SK-N-DZ (cell line): ENCODE data around the gene ST6GAL1.

Experiments used
- DNase-seq: peaks from one replicate; pipeline ENCODE4 v3.0.0-alpha.2; 2015; ENCODE audit warnings: low spot score

ST6GAL1 gene

DNA sequence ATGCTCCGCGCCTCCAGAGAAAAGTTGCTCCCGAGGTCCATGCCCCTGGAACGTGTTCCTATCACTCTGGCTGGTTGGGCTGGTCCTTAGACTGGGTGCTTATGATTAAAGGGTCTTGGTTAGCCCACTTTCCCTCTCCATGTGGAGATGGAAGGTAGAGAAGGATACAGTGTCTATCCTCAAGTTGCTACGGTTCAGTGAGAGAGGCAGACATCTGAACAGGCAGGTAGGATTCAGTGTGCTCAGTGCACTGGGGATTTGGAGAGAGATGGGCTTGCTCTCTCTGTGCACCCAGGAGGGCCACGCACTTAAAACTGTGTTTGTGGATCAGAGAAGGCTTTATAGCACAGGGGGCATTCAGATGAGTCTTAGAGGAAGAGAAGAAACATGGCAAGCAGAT lies 146.0 kb downstream of the ST6GAL1 start:
- no peak for DNase-seq

DNA sequence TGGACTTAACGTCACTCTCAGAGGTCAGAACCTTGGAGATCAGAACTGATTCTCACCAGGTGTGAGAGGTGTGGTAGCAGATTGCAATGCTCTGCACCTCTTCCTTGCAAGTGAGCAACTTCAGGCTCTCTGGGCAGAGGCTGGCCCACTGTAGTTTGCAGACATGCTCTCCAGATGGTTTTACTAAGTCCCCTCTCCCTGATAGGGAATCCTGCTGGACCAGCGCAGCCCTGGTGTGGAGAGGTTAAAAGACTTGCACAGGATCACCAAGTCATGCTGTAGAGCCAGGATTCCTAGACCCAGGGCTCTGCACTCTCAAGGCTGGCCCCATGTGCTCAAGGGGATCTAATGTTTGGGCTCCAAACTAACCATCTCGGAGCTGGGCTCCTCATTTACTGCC lies 146.8 kb downstream of the ST6GAL1 start:
- no peak for DNase-seq

DNA sequence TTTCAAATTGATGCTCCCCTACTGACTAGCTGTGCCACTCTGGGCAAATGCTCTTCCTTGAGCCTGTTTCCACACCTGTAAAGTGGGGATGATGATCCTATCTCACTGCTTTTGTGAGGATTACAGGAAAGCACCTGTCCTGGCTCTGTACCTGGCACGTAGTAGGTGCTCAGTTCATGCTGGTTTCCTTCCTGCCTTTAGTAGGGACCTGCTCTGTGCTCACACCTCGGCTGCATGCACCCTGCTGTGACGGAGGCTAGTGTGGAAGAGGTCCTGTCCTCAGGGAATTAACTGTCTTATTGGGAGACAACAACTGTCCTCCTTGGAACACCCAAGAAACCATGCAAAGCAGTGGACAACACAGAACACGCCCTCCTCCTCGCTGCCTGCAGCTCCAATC lies 147.2 kb downstream of the ST6GAL1 start:
- no peak for DNase-seq

DNA sequence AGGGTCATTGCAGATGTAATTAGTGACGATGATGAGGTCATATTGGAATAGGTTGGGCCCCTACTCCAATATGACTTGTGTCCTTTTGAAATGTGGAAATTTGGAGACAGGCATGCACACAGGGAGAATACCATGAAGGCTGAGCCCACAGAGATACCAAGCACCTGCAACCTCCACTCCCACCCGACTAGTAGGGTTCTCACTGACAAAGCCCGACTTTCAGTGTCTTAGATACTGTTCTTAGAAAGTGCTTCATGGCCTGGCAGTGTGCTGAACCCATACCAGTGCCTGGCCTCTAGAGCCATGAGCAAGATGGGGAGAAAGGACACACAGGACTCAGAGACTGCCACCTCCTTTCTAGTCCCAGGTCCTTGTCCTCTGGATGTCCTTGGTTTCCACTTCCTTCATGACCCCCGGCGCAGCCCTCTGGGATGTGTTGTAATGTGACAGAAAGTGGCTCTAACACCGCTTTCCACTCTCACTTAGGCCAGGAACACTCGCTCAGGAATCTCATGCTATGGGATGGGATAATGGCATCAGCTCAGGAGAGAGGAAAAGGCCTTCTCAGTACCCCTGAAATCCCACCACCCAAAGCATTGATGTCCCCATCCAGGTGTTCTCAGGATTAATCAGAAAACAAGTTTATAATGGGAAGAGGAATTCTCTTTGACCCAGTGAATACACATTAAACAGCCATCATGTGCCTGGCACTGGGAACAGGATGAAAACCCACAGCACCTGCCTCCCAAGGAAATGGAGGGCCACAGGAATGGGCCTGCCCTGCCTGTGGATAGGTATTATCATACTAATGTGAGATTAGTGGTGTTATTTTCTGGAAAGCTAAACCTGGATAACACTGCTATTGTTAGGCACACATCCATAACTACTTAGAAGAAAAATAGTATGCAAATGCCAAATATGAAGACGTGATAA lies 149.0 kb downstream of the ST6GAL1 start:
- no peak for DNase-seq

DNA sequence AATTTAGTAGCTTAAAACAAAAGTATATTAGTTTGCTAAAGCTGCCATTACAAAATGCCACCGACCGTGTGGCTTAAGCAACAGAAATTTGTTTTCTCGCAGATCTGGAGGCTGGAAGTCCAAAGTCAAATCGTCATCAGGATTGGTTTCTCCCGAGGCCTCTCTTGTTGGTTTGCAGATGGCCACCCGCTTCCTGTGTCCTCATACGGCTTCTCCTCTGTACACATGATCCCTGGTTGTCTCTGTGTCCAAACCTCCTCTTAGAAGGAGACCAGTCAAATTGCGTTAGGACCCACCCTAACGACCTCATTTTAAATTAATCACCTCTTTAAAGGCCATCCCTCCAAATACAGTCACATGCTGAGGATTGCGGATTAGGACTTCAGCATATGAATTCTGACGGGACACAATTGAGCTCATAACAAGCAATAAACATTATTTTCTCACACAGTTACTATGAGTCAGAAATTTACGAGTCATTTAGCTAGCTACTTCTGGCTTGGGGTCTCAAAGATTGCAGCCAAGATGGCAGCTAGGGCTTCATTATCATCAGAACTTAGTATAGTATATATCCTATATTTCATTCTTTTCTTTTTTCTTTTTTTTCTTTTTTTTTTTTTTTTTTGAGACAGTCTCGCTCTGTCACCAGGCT lies 150.6 kb downstream of the ST6GAL1 start:
- DNase-seq: no peak

DNA sequence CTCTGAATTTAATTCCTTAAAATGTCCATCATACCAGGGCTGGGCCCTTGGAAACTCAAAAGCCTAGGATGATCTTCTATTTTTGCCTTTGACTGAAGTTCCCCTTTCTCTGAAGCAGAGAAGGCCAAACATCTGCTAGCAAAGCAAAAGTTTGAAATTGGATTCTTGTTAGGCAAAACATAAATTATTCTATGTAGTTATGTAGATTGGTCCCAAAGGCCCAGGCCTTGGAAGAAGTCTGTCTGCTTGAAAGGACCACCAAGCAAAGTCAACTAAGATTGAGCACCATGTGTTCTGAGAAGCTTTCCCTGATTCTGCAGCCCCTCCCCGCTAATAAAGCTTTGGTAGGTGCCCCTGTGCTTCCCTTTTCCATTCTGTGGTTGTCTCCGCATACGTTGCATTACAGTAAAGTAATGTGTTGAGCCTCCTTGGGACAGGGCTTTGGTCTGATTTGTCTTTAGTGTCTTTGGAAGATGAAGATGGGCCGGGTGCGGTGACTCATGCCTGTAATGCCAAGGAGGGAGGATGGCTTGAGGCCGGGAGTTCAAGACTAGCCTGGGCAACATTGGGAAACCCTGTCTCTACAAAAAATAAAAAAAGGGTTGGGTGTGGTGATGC lies 152.5 kb downstream of the ST6GAL1 start:
- no peak for DNase-seq

DNA sequence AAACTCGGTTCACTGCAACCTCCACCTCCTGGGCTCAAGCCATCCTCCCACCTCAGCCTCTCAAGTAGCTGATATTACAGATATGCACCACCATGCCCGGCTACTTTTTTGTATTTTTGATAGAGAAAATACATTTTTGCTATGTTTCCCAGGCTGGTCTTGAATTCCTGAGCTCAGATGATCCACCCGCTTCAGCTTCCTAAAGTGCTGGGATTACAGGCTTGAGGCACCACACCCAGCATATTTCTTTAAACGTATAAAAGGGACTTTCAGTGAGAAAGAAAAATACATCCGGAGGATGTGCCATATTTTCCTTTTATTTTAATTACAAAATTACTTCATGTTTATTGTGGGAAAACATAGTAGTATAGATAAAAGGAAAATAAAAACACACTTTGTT lies 153.8 kb downstream of the ST6GAL1 start:
- DNase-seq: no peak

DNA sequence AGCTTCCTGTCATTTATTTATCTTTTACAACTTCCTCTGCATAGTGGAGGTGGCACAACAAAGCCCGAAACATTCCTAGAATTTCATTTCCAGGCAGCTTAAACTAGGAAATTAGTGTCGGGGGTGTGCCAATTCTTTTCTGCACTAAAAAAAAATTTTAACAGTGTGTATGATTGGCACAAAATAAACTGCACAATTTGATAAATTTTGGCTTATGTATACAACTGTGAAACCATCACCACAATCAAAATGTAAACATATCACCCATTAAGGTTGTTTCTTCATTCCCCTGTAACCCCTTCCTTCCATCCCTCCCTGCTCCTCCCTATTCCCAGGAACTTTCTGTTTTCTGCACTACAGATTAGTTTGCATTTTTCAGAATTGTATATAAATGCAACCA lies 154.3 kb downstream of the ST6GAL1 start:
- DNase-seq: no peak

DNA sequence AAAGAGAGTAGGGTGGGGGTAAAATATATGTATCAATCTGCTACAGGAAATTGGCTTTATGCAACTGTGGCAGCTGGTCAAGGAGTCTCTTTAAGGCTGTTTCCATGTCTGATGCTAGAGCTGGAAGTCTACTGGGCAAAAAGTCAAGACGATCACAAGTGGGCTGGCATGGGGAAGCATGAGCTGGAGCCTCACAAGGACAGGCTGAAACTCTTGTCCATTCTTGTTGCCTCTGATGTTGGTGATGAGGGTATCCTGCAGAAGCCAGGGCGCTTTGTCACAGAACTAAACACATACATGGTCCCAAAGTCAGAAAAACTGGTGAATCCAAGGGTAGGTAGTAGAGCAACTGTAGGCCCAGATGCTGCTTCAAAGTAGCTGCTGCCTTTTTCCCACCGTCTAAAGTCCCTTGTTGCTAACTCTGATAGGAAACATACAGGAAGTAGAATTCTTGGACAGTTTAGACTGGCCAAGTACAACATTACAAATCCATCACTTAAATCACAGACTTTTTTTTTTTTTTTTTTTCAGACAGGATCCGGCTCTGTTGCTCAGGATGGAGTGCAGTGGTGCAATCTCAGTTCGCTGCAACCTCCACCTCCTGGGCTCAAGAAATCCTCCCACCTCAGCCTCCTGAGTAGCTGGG lies 154.8 kb downstream of the ST6GAL1 start:
- DNase-seq: no peak

DNA sequence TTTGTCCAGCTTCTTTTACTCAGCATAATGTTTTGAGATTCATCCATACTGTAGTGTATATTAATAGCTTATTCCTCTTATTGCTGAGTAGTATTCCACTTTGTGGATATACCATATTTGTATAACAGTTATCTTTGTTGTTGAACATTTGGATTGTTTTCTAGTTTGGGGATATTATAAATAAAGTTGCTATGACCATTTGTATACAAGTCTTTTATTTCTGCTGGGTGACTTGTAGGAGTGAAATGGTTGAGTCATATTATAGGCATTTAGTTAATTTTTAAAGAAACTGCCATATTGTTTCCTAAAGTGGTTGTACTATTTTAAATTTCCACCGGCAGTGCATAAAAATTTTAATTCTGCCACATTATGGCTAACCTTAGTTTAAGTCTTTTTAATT lies 155.6 kb downstream of the ST6GAL1 start:
- DNase-seq: no peak

DNA sequence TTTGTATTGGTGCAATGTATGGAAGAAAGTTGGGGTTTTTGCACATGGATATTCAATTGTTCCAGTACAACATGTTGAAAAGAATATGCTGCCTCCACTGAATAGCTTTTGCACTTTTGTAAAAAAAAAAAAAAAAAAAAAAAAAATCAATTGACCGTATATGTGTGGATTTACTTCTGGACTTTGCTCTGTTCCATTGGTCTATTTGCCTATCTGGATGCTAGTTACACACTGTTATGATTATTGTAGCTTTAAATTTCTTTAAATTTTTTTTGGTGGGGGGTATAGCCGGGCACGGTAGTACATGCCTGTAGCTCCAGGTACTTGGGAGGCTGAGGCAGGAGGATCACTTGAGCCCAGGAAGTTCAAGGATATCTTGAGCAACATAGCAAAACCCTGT lies 156.5 kb downstream of the ST6GAL1 start:
- no peak for DNase-seq

DNA sequence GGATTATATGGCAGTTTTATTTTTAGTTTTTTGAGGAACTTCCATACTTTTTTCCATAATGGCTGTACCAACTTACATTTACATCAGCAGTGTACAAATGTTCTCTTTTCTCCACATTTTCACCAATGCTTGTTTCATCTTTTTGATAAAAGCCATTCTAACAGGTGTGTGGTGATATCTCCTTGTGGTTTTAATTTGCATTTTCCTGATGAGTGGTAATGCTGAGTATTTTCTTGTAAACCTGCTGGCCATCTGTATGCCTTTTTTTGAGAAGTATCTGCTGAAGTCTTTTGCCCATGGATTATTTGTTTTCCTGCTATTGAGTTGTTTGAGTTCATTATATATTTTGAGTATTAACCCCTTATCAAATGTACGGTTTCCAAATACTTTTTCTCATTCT lies 158.4 kb downstream of the ST6GAL1 start:
- no peak for DNase-seq

DNA sequence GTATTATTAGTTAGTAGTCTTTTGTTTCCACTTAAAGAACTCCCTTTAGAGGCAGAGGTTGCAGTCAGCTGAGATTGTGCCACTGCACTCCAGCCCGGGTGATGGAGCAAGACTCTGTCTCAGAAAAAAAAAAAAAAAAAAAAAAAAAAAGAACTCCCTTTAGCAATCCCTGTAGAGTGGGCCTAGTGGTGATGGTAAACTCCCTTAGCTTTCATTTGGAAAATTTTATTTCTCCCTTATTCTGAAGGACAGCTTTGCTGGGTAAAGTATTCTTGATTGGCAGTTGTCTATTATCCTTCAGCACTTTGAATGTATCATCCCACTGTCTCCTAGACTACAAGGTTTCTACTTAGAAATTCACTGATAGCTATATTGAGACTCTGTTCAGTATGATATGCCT lies 163.0 kb downstream of the ST6GAL1 start:
- no peak for DNase-seq

DNA sequence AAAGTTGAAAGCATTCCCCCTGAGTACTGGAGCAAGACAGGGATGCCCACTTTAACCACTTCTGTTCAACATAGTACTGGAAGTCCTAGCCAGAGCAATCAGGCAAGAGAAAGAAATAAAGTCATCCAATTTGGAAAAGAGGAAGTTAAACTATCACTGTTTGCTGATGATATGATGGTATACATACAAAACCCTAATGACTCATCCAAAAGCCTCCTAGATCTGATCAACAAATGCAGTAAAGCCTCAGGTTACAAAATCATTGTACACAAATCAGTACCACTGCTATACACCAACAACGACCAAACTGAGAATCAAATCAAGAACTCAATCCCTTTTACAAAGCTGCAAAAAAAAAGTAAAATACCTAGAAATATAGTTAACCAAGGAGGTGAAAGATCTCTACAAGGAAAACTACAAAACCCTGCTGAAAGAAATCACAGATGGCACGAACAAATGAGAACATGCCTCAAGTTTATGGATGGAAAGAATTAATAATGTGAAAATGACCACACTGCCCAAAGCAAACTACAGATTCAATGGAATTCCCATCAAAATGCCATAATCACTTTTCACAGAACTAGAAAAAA lies 168.7 kb downstream of the ST6GAL1 start:
- DNase-seq: no peak

DNA sequence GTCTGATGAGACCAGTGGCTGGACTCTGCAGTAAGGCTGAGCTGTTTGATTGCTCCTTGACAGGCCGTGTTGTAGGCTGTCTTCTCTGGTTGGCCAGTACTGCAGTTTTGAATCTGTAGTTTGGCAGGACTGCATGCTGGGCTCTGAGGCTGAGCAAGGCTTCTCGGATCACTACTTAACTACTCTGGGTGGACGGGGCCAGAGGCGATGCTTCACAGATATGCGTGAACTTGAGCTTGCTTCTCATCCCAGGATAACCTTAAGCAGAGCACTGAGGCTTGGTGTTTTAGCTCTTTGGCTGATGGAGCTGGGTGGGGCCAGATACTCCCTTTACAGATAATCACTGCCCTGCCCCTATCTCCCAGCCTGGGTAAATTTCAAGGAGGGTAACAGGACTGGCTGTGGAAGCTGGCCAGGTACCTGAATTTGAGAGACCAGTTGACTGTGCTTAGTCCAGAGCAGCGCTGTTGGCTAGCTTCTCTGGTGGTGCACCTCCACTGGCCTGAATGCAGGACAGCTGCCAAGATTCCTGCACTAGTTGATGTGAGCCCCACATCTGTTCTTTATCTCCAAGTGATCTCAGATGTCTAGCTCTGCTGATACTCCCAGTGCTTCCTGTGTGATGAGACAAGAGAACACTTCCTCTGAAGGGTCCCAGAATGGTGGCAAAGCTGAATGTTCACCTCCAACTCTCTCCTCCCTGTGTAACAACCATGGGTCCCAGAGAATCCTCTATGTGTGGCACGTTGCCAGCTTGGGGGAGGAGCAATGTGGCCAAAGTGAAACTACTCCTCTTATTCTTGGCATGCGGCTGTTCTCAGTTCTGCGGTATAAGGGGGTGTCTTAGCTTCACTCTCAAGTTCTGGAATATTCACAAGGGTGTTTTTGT lies 171.1 kb downstream of the ST6GAL1 start:
- peak; percentile 23 for DNase-seq

DNA sequence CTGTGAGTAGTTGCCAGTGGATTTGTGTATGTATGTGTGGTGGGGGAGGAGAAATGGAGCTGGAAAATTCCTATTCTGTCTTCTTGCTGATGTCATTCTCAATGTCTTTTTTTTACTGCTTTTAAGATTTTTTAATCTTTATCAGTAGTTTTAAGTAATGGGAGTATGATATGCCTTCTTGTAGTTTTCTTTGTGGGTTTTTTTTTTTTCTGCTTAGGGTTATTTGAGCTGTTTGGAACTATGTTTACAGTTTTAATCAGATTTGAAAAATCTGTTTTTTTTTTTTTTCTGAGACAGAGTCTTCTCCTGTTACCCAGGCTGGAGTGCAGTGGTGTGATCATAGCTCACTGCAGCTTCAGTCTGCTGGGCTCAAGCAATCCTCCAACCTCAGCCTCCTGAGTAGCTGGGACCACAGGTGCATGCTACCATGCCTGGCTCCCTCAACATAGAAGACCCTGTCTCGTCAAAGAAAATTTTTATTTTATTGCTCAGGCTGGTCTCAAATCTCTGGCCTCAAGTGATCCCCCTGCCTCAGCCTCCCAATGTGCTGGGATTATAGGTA lies 171.8 kb downstream of the ST6GAL1 start:
- DNase-seq: no peak

DNA sequence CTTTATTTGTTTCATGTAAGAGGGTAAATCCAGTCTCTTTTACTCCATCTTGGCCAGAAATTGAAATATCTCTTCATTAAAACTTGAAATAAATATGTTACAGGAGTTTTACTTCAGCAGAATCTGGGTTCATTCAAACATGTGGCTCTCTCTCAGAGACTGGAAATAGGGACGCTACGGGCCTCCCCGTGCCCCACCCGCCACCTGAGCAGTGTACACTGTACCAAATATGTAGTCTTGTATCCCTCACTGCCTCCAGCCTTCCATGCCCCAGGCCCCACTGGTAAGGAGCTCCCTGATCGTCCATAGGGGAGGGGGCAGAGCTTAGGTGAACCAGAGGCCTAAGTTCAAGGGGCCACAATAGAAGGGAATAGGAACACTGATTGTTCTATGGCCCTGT lies 172.9 kb downstream of the ST6GAL1 start:
- no peak for DNase-seq

DNA sequence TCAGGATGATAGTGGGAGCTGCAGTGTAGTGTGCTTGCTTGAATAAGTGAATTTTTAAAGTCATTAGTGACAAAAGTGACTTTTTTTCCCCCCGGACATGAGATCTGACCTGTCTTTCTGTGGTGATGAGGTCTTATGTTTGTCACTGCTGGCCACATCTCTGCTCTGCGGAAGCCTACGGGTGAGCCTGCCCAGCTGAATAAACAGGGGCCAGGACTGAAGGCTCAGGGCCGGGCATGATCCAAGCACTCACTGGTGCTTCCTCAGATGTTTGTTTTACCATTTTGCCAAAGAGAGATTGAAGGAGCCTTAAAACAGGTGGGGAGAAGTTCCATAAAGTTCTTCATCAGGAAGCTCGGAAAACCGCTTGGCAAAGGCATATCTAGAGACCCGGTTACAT lies 174.0 kb downstream of the ST6GAL1 start:
- DNase-seq: no peak

DNA sequence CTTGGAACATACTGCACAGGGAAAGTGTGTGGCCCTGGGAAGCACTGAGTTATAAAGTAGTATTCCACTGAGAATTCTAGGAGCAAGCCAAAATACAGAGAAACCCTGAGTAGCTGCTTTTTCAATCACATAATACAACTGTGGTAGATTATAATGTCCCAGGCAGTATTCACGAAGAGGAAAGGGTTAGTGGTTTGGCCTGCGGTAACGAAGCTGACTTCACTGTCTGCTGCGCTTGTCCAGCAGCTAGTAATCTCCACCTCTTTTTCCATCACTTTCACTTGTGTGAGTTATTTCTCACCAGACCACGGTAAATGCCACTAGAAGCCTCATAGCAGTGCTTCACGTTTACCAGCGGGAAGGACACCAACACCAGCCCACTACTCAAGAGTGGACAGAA lies 174.6 kb downstream of the ST6GAL1 start:
- no peak for DNase-seq

DNA sequence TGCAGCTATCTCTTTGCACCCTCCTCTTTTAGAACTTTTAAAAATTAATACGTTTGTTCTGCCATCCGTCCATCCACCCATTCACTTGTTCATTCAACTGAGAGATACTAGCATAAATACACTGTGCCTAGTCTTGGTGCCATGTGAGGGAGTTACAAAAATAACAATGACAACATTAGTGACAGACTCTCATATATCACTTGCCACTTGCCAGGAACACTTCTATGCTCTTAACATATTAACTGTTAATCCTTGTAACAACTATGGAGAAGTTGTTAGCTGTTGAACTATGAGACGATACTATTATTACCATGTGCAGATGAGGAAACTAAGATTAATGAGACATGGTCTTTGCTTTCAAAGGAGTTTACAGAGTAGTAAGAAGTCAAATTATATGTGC lies 175.4 kb downstream of the ST6GAL1 start:
- no peak for DNase-seq
